ENCODE results near the gene KCNC4.

Gene KCNC4

GRCh38 chr1:110209715-110210603 is at the start of gene KCNC4:
Gene KCNC4, plus strand, starts transcription at chr1:110210314. Its CDS starts 1,186 bp downstream, at chr1:110211500.
- peak; percentile 62 to 86 (median 77) for DNase-seq (ENCODE audit: low read depth in 4 of 4, low spot score in 1 of 4)

GRCh38 chr1:110160538-110161100 is 49.5 kb upstream of the KCNC4 start:
- no peak for DNase-seq (ENCODE audit: low read depth in 4 of 4, low spot score in 1 of 4)

- no peak for DNase-seq (ENCODE audit: low read depth in 4 of 4, low spot score in 1 of 4)
Measured at GRCh38 chr1:110161165-110161564, 48.9 kb upstream of the KCNC4 start.

GRCh38 chr1:110161849-110162248 is 48.3 kb upstream of the KCNC4 start:
- DNase-seq (ENCODE audit: low read depth in 4 of 4, low spot score in 1 of 4) = no peak

GRCh38 chr1:110163591-110163990 is 46.5 kb upstream of the KCNC4 start:
- DNase-seq (ENCODE audit: low read depth in 4 of 4, low spot score in 1 of 4) = no peak

- DNase-seq (ENCODE audit: low read depth in 4 of 4, low spot score in 1 of 4) = no peak
Measured at GRCh38 chr1:110164725-110165350, 45.3 kb upstream of the KCNC4 start.

- DNase-seq (ENCODE audit: low read depth in 4 of 4, low spot score in 1 of 4) = no peak
Measured at GRCh38 chr1:110165761-110166231, 44.3 kb upstream of the KCNC4 start.

- no peak for DNase-seq (ENCODE audit: low read depth in 4 of 4, low spot score in 1 of 4)
Measured at GRCh38 chr1:110166861-110167260, 43.3 kb upstream of the KCNC4 start.

- DNase-seq (ENCODE audit: low read depth in 4 of 4, low spot score in 1 of 4) = no peak
Measured at GRCh38 chr1:110170766-110171733, 39.1 kb upstream of the KCNC4 start.

GRCh38 chr1:110172001-110172400 is 38.1 kb upstream of the KCNC4 start:
- no peak for DNase-seq (ENCODE audit: low read depth in 4 of 4, low spot score in 1 of 4)

GRCh38 chr1:110173466-110174105 is 36.5 kb upstream of the KCNC4 start:
- no peak for DNase-seq (ENCODE audit: low read depth in 4 of 4, low spot score in 1 of 4)

GRCh38 chr1:110174961-110175360 is 35.2 kb upstream of the KCNC4 start:
- no peak for DNase-seq (ENCODE audit: low read depth in 4 of 4, low spot score in 1 of 4)

GRCh38 chr1:110176299-110176956 is 33.7 kb upstream of the KCNC4 start:
- no peak for DNase-seq (ENCODE audit: low read depth in 4 of 4, low spot score in 1 of 4)

- DNase-seq (ENCODE audit: low read depth in 4 of 4, low spot score in 1 of 4) = no peak
Measured at GRCh38 chr1:110177775-110178174, 32.3 kb upstream of the KCNC4 start.

- no peak for DNase-seq (ENCODE audit: low read depth in 4 of 4, low spot score in 1 of 4)
Measured at GRCh38 chr1:110183642-110184167, 26.4 kb upstream of the KCNC4 start.

- DNase-seq (ENCODE audit: low read depth in 4 of 4, low spot score in 1 of 4) = no peak
Measured at GRCh38 chr1:110184446-110184845, 25.7 kb upstream of the KCNC4 start.

GRCh38 chr1:110185181-110185580 is 24.9 kb upstream of the KCNC4 start:
- DNase-seq (ENCODE audit: low read depth in 4 of 4, low spot score in 1 of 4) = no peak

- no peak for DNase-seq (ENCODE audit: low read depth in 4 of 4, low spot score in 1 of 4)
Measured at GRCh38 chr1:110186558-110186957, 23.6 kb upstream of the KCNC4 start.

GRCh38 chr1:110187139-110187890 is 22.8 kb upstream of the KCNC4 start:
- DNase-seq (ENCODE audit: low read depth in 4 of 4, low spot score in 1 of 4) = no peak
